T-helper 17 cell (primary cell): ENCODE results near the gene LHPP. TPM values are rescaled to one million over a fixed set of nuclear protein-coding genes. Genes with fewer than 3 reads are reported as not detected.

Source experiments
- ATAC-seq: fragments of 150-1000 bp; cut with Tn5 transposase; 2 replicates; pipeline ENCODE4 v1.10.0; 2021; ENCODE audit warnings: mild to moderate bottlenecking, moderate library complexity
- DNase-seq, 3 donors: peaks; one replicate each; pipeline versions ENCODE4 v3.0.0 to v3.0.0-alpha.2; 2020 to 2021
- H3K9me3 ChIP-seq: one replicate; pipeline ENCODE4 v1.7.0; 2013; ENCODE audit warnings: low read length, mild to moderate bottlenecking; ENCODE audit not compliant: control insufficient read depth, poor library complexity, severe bottlenecking
- H3K27ac Mint-ChIP-seq: one replicate; pipeline ENCODE4 v1.8.0; 2022; ENCODE audit warnings: mild to moderate bottlenecking, moderate library complexity, mixed read lengths
- H3K27me3 Mint-ChIP-seq: one replicate; pipeline ENCODE4 v1.8.0; 2022; ENCODE audit warnings: mixed read lengths
- H3K36me3 Mint-ChIP-seq: one replicate; pipeline ENCODE4 v1.8.0; 2022; ENCODE audit warnings: low read depth, mixed read lengths
- H3K4me1 Mint-ChIP-seq: one replicate; pipeline ENCODE4 v1.8.0; 2022; ENCODE audit warnings: mild to moderate bottlenecking, mixed read lengths
- H3K4me3 Mint-ChIP-seq: one replicate; pipeline ENCODE4 v1.8.0; 2022; ENCODE audit warnings: mild to moderate bottlenecking, moderate library complexity, mixed read lengths
- total RNA-seq, 4 donors: library from RNA in 2 of 4; stranded (reverse) in 2 of 4; gene quantifications; one replicate each; pipeline ENCODE4 v1.2.3 and lab custom pipeline; 2022 to 2026

Gene LHPP
- total RNA-seq, 2 donors from 2014 or later = 19.9 to 21.1 TPM

- H3K27ac Mint-ChIP-seq = no peak overlapping the region
- no peaks in the 10 kb centered on the region for H3K36me3 Mint-ChIP-seq
- no peak overlapping the region for H3K4me3 Mint-ChIP-seq
- ATAC-seq (no peak), DNase-seq (no peak)
- peaks cover 12% of the 10 kb centered on the region for H3K4me1 Mint-ChIP-seq
- no peaks in the 10 kb centered on the region for H3K9me3 ChIP-seq
- H3K27me3 Mint-ChIP-seq = no peaks in the 10 kb centered on the region
These were observed 65.1 kb downstream of the LHPP start for GRCh38 chr10:124526621-124527267.

GRCh38 chr10:124527874-124528395 lies 66.3 kb downstream of the LHPP start:
- Mint-ChIP-seq H3K36me3 (no peaks in the 10 kb centered on the region), H3K27ac (no peak overlapping the region), H3K4me1 (peaks cover 11% of the 10 kb centered on the region), H3K4me3 (no peak overlapping the region), H3K27me3 (no peaks in the 10 kb centered on the region)
- H3K9me3 ChIP-seq = no peaks in the 10 kb centered on the region
- no peak for DNase-seq
- ATAC-seq = no peak

GRCh38 chr10:124529661-124530214 lies 68.1 kb downstream of the LHPP start:
- H3K9me3 ChIP-seq = no peaks in the 10 kb centered on the region

GRCh38 chr10:124530215-124530665 lies 68.6 kb downstream of the LHPP start:
- Mint-ChIP-seq H3K27ac (peak overlapping the region; percentile 57), H3K4me1 (peaks cover 10% of the 10 kb centered on the region), H3K27me3 (no peaks in the 10 kb centered on the region), H3K4me3 (peak overlapping the region; percentile 56), H3K36me3 (no peaks in the 10 kb centered on the region)
- DNase-seq (peak; percentile 70 to 87 (median 72)), ATAC-seq (peak; percentile 98)
- H3K9me3 ChIP-seq = no peaks in the 10 kb centered on the region

More at GRCh38 chr10:124529661-124530214, 68.1 kb downstream of the LHPP start:
- Mint-ChIP-seq H3K4me1 (peaks cover 10% of the 10 kb centered on the region), H3K27me3 (no peaks in the 10 kb centered on the region), H3K27ac (peak overlapping the region; percentile 57), H3K4me3 (peak overlapping the region; percentile 56), H3K36me3 (no peaks in the 10 kb centered on the region)
- ATAC-seq = no peak
- DNase-seq = no peak

GRCh38 chr10:124530816-124531215 lies 69.2 kb downstream of the LHPP start:
- Mint-ChIP-seq H3K27ac (peak overlapping the region; percentile 29), H3K27me3 (no peaks in the 10 kb centered on the region), H3K36me3 (no peaks in the 10 kb centered on the region), H3K4me3 (no peak overlapping the region), H3K4me1 (peaks cover 10% of the 10 kb centered on the region)
- no peaks in the 10 kb centered on the region for H3K9me3 ChIP-seq
- ATAC-seq (no peak), DNase-seq (no peak)

- Mint-ChIP-seq H3K4me1 (peaks cover 10% of the 10 kb centered on the region), H3K27ac (no peak overlapping the region), H3K4me3 (no peak overlapping the region), H3K36me3 (no peaks in the 10 kb centered on the region), H3K27me3 (no peaks in the 10 kb centered on the region)
- ATAC-seq = no peak
- no peak for DNase-seq
- H3K9me3 ChIP-seq = no peaks in the 10 kb centered on the region
These were observed 70.6 kb downstream of the LHPP start for GRCh38 chr10:124532106-124532641.

- no peaks in the 10 kb centered on the region for H3K9me3 ChIP-seq
- no peak for DNase-seq
- Mint-ChIP-seq H3K27me3 (no peaks in the 10 kb centered on the region), H3K36me3 (no peaks in the 10 kb centered on the region), H3K4me3 (no peak overlapping the region), H3K4me1 (peaks cover 10% of the 10 kb centered on the region), H3K27ac (no peak overlapping the region)
- ATAC-seq = no peak
These were observed 71.2 kb downstream of the LHPP start for GRCh38 chr10:124532788-124533187.

- H3K27me3 Mint-ChIP-seq = no peaks in the 10 kb centered on the region
- no peaks in the 10 kb centered on the region for H3K36me3 Mint-ChIP-seq
- H3K27ac Mint-ChIP-seq = no peak overlapping the region
- ATAC-seq (no peak), DNase-seq (no peak)
- H3K4me1 Mint-ChIP-seq = peaks cover 10% of the 10 kb centered on the region
- H3K9me3 ChIP-seq = no peaks in the 10 kb centered on the region
- H3K4me3 Mint-ChIP-seq = no peak overlapping the region
These were observed 71.6 kb downstream of the LHPP start for GRCh38 chr10:124533266-124533665.

- H3K4me1 Mint-ChIP-seq = peaks cover 10% of the 10 kb centered on the region
- no peaks in the 10 kb centered on the region for H3K36me3 Mint-ChIP-seq
- no peak for ATAC-seq
- no peak overlapping the region for H3K4me3 Mint-ChIP-seq
- no peak overlapping the region for H3K27ac Mint-ChIP-seq
- DNase-seq = no peak
- H3K27me3 Mint-ChIP-seq = no peaks in the 10 kb centered on the region
- H3K9me3 ChIP-seq = no peaks in the 10 kb centered on the region
These were observed 72.7 kb downstream of the LHPP start for GRCh38 chr10:124534231-124534798.

- no peaks in the 10 kb centered on the region for H3K36me3 Mint-ChIP-seq
- H3K4me3 Mint-ChIP-seq = no peak overlapping the region
- no peaks in the 10 kb centered on the region for H3K9me3 ChIP-seq
- DNase-seq (no peak), ATAC-seq (no peak)
- H3K27ac Mint-ChIP-seq = peak overlapping the region; percentile 51
- peaks cover 12% of the 10 kb centered on the region for H3K4me1 Mint-ChIP-seq
- no peaks in the 10 kb centered on the region for H3K27me3 Mint-ChIP-seq
These were observed 73.4 kb downstream of the LHPP start for GRCh38 chr10:124534826-124535601.

- Mint-ChIP-seq H3K36me3 (no peaks in the 10 kb centered on the region), H3K4me3 (no peak overlapping the region), H3K27me3 (no peaks in the 10 kb centered on the region), H3K4me1 (peaks cover 10% of the 10 kb centered on the region), H3K27ac (peak overlapping the region; percentile 51)
- H3K9me3 ChIP-seq = no peaks in the 10 kb centered on the region
- DNase-seq (no peak), ATAC-seq (no peak)
These were observed 74.3 kb downstream of the LHPP start for GRCh38 chr10:124535731-124536495.

- DNase-seq (no peak), ATAC-seq (no peak)
- no peak overlapping the region for H3K4me3 Mint-ChIP-seq
- H3K27me3 Mint-ChIP-seq = no peaks in the 10 kb centered on the region
- no peaks in the 10 kb centered on the region for H3K9me3 ChIP-seq
- no peaks in the 10 kb centered on the region for H3K36me3 Mint-ChIP-seq
- H3K4me1 Mint-ChIP-seq = peaks cover 5% of the 10 kb centered on the region
- no peak overlapping the region for H3K27ac Mint-ChIP-seq
These were observed 75.0 kb downstream of the LHPP start for GRCh38 chr10:124536496-124537050.
